ENCODE data around the gene S100A14.

DNA sequence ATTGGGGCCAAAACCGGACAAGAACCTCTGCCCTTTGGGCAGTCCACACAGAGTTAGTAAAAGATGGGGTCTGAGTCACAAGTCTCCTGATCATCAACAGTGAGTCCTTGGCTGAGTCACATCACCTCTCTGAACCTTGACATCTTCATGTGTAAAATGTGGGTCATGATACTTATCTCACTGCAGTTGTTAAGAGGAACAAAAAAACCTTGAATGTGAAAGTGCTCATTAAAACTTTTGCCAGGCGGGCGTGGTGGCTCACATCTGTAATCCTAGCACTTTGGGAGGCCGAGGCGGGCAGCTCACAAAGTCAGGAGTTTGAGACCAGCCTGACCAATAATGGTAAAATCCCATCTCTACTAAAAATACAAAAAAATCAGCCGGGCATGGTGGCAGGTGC is 18.9 kb downstream of the S100A14 start:
- TF ChIP-seq POLR2A (IDR thresholded peaks at IDR 0.05; ENCODE audit: low read depth, low read length) (no peak), MAFK (IDR thresholded peaks at IDR 0.05; ENCODE audit: low read depth, low read length) (no peak), MXI1 (IDR thresholded peaks at IDR 0.05; ENCODE audit: borderline replicate concordance, low read depth, low read length) (no peak), BHLHE40 (IDR thresholded peaks at IDR 0.05; ENCODE audit: low read depth, low read length) (peak; percentile 28; the same call in 1 of the 2 replicates), RCOR1 (IDR thresholded peaks at IDR 0.05; ENCODE audit: insufficient replicate concordance, low read length) (no peak), RFX5 (IDR thresholded peaks at IDR 0.05; ENCODE audit: low read depth, low read length) (no peak), NFE2L2 (IDR thresholded peaks at IDR 0.05; ENCODE audit: low read depth, low read length) (no peak), CHD1 (IDR thresholded peaks at IDR 0.05; ENCODE audit: low read depth, low read length) (no peak), CEBPB (IDR thresholded peaks at IDR 0.05; ENCODE audit: low read depth, low read length) (no peak), MAZ (IDR thresholded peaks at IDR 0.05; ENCODE audit: borderline replicate concordance, low read depth, low read length) (no peak), RAD21 (IDR thresholded peaks at IDR 0.05; ENCODE audit: low read length) (no peak)
- TF ChIP-seq, protein P1, sequence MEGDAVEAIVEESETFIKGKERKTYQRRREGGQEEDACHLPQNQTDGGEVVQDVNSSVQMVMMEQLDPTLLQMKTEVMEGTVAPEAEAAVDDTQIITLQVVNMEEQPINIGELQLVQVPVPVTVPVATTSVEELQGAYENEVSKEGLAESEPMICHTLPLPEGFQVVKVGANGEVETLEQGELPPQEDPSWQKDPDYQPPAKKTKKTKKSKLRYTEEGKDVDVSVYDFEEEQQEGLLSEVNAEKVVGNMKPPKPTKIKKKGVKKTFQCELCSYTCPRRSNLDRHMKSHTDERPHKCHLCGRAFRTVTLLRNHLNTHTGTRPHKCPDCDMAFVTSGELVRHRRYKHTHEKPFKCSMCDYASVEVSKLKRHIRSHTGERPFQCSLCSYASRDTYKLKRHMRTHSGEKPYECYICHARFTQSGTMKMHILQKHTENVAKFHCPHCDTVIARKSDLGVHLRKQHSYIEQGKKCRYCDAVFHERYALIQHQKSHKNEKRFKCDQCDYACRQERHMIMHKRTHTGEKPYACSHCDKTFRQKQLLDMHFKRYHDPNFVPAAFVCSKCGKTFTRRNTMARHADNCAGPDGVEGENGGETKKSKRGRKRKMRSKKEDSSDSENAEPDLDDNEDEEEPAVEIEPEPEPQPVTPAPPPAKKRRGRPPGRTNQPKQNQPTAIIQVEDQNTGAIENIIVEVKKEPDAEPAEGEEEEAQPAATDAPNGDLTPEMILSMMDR (conservative IDR thresholded peaks at IDR 0.05; ENCODE audit: low read depth, low read length): no peak
- TF ChIP-seq, protein P2, sequence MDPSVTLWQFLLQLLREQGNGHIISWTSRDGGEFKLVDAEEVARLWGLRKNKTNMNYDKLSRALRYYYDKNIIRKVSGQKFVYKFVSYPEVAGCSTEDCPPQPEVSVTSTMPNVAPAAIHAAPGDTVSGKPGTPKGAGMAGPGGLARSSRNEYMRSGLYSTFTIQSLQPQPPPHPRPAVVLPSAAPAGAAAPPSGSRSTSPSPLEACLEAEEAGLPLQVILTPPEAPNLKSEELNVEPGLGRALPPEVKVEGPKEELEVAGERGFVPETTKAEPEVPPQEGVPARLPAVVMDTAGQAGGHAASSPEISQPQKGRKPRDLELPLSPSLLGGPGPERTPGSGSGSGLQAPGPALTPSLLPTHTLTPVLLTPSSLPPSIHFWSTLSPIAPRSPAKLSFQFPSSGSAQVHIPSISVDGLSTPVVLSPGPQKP (IDR thresholded peaks at IDR 0.05; ENCODE audit: borderline replicate concordance, low read depth, low read length): no peak
- TF ChIP-seq, protein P3, sequence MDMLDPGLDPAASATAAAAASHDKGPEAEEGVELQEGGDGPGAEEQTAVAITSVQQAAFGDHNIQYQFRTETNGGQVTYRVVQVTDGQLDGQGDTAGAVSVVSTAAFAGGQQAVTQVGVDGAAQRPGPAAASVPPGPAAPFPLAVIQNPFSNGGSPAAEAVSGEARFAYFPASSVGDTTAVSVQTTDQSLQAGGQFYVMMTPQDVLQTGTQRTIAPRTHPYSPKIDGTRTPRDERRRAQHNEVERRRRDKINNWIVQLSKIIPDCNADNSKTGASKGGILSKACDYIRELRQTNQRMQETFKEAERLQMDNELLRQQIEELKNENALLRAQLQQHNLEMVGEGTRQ (IDR thresholded peaks at IDR 0.05; ENCODE audit: low read depth, low read length): no peak
